Measurements from ENCODE around the gene FBXW9.
A peak's percentile ranks its signal among the peaks of the same experiment; 100 is the strongest.
"Not testable (repeated sequence)": the region's sequence is repeated elsewhere in the genome, so short reads cannot be mapped to it uniquely, and the experiment has no call there.

Gene FBXW9

GRCh38 chr19:12713304-12713703 is 16.9 kb upstream of the FBXW9 start:
- DNase-seq = not testable (repeated sequence)

GRCh38 chr19:12712077-12712476 is 15.6 kb upstream of the FBXW9 start:
- not testable (repeated sequence) for DNase-seq

- no peak for DNase-seq
Observed at GRCh38 chr19:12711187-12711586, 14.8 kb upstream of the FBXW9 start.

- no peak for DNase-seq
Observed at GRCh38 chr19:12708641-12709040, 12.2 kb upstream of the FBXW9 start.

GRCh38 chr19:12706332-12706718 is 9.9 kb upstream of the FBXW9 start:
- DNase-seq = no peak

DNA sequence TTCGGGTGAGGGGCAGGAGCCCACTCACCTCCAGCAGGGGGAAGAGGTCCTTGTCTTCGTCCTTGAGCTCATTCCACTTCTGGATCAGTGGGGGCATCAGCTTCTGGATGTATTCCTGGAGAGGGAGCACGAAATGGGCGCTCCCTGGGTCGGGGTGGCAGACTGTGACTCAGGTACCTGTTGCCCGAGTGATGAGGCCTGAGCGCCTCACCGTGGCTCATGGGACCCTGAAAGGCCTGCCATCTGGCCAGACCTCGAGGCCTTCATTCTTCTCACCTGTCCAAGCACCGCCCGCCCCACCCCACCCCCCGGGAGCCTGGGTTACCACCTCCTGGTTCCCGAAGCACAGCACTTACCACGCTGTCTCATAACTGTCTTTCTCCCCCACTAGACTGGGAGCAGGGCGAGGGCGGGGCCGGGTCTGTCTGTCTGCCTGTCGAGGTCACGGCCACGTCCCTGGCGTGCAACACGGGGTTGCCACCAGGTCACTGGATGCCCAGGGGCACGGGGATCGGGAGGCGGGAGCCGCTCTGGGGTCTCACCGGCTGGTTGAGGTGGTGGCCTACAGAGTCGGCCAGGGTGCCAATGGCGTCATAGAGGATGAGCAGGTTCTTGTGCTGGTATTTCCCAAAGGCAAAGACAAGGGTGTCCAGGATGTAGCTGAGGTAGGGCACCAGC is 9.4 kb upstream of the FBXW9 start:
- no peak for DNase-seq

DNA sequence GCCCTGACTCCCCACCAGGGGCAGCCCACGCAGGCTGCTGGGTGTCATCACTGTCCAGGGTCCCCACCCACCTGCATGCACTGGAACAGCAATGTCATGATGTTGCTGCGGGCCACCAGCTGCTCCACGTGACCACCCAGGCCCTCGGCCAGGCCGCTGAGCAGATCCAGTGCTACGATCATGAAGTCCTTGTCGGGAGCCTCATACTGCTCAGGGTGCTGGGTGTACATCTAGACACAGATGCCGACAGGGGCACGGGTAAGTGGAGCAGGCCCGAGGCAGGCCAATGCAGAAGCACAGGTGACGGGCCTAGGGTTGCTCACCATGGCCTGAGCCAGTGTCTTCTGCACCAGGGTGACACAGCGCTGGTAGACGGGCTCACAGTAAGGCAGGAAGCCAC is 8.7 kb upstream of the FBXW9 start:
- DNase-seq = no peak

DNA sequence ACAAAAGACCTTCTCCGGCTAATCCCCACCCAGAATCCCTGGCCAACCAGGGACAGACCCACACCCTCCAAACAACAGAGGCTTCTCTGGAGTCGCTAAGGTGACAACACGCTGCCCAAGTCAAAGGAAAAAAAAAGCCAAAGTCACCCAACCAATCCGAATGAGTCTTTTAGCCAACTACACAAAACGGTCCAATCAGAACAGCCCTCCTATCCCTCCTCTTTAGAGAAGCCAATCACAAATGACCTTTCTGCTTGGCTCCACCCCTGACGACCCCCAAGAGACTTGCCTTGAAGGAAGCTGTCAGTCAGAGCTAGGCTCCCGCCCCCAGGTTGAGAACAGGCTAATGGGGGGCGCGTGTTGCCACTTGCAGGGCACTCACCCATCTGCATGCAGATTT is 6.6 kb upstream of the FBXW9 start:
- DNase-seq = no peak

DNA sequence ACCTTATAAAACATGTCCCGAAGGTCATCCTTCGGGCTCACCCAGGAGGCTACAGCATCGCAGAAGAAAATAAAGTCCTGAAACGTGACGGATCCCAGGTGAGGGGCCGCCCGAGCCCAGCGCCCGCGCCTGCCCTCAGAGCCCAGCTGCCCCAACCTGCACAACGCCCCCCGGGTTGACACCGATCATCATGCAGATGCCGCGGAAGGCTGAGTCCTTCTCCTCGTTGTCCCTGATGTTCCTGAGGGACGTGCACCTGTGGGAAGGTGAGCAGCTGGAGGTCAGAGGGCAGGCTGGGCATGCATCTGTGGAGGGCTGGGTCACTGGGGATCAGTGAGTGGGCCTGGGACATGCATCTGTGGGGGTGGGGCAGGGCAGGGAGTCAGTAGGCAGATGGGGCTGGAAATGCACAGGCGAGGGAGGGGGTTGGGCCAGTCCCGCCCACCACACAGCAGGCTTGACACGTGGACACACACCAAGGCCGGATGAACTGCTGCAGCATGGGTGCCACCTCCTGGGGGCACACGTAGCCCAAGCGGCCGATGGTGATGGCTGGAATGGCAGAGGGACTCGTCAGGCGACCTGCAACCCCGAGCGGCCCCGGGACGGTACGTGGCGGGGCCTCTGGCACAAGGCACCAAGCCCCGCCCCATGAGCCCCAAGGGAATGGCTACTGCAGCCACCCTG is 5.3 kb upstream of the FBXW9 start:
- DNase-seq = no peak

DNA sequence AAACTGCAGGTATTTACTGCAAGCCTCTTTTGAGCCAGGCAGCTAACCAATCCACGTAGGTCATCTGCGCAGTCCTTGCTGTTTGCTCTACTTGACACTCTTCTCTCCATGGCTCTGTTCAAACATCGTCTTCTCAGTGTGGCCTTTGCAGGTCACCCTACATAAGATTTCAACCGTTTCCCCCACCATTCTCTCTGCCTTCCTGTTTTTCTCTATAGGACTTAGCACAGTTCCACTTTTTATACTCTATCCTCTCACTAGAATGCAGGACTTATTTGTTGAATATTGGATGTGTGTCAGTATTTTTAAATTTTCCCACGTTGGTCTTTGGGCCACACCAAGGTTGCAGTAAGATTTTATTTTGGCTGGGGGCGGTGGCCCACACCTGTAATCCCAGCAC is 1.7 kb upstream of the FBXW9 start:
- no peak for DNase-seq

GRCh38 chr19:12697425-12697824 is 994 bp upstream of the FBXW9 start:
- not testable (repeated sequence) for DNase-seq

- DNase-seq = no peak
Observed at GRCh38 chr19:12695997-12696365, 450 bp downstream of the FBXW9 start.

DNA sequence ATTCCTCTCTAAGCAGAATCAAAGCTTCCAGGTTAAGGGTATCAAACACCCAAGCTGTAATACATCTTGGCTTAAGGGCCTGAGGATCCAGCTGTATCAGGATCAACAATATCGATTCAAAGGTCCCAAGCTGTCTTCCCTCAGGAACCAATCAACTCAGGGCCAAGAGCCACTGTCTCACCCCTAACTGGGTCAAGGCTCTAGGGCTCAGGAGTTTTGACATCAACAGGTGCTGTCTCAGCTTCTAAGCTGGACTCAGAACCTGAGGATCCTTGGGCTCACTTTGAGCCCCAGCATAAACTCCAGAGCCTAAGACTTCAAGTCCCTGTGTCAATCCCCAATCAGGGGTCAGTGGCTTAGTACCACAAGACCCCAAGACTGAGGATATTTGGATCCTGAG is 917 bp downstream of the FBXW9 start:
- DNase-seq = no peak

DNA sequence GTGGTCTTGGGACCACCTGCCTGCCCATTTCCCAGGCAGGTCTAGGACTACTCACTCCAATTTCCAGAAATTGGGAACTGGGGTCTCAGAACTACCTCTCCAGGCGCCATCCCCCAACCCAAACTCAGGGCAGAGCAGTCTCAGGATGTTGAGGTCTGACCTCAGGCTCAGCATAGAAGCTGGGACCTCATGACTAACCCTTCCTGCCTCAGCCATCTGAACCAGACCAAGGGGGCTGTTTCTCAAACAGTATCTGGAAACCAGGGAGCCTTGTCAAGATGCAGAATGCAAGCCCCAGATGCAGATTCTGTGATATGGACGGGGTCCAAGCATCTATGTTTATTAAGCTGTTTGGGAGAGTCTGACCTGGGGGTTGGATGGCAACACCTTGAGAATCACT is 1.3 kb downstream of the FBXW9 start:
- no peak for DNase-seq

GRCh38 chr19:12694641-12695040 is 1.8 kb downstream of the FBXW9 start:
- DNase-seq = no peak

DNA sequence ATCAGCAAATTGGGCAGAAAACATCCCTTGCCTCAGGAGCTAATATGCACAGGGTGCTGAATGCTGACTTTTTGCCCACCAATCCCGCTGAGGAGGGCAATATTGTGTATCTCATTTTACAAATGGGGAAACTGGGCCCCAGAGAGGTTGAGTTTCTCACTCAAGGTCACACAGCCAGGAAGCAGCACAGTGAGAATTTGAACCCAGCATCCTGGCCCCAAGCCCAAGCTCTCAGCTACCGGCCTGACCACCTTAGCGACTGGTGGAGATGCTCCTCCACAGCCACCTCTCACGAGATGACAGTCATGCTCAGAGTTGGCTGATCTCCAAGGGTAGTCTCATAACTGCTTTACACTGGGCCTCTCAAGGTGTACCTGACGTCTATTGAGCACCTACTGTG is 3.5 kb downstream of the FBXW9 start:
- DNase-seq = no peak

- DNase-seq = no peak
Observed at GRCh38 chr19:12689581-12690216, 6.7 kb downstream of the FBXW9 start.

DNA sequence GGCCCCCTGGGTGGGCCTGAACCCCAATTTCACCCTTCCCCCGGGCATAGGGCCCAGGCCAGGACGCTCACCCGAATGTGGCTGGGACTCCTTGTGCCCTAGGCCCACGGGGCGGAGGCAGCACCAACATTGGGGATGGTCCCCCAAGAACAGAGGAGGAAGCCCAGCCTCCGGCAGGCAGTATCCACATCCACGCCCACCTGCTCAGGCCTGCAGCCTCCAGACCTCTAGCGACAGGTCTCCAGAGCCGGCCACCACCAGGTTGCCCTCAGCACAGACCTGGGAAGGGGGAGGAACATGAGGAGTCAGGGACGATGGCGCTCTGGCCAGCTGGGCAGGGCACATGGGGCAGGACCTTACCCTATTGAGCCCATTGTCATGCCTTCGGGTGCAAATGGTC is 7.4 kb downstream of the FBXW9 start:
- DNase-seq = no peak

GRCh38 chr19:12687496-12688196 is 8.8 kb downstream of the FBXW9 start, which contains the start of gene GNG14:
Gene GNG14, plus strand, starts transcription at chr19:12687998. Its CDS starts 51 bp downstream, at chr19:12688049.
- no peak for DNase-seq

GRCh38 chr19:12685831-12686230 is 10.6 kb downstream of the FBXW9 start:
- DNase-seq = no peak

DNA sequence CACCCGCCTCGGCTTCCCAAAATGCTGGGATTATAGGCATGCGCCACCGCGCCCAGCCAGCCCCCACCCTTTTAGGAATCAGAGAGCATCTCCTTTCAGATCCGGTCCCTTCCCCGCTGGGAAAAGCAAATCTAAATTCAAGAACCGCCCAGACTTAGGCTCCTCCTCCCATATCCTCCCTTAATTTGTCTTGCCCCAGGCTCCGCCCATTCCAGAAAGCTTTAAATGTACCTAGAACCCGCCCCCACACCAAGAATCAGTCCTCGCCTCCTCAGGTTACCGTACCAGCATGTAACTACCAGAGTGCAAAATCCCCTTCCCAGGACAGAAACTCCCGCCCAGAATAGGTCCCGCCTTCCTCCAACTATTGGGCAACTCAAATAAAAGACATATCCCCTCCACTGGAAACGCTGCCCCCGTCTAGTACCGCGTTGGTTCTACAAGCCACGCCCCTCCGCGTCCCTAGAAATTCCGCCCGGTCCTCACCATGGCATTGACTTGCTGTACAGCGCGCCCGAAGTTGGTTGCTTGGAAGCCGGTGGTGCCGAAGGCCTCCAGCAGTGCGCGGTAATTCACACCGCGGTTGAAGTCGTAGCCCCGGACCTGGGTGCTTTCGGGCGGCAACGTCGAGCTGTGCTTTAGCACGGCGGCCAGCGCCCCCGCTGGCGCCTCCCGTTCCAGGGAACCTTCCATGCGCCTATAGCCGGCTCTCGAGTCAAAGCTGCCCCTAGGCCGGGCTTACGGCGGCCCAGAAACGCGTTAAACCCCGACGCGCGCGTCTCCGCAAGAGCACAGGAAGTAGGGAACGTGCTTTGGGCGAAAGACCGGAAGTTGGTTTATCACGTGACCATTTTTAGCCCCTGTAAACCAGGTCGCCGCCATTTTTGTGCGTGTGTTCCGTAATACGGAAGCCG is 15.1 kb downstream of the FBXW9 start, which contains the start of gene DHPS:
Gene DHPS, minus strand, starts transcription at position 807 of the 914 bp plus-strand sequence. Its CDS starts 114 bp downstream, at position 693.
- peak; percentile 82 for DNase-seq

- no peak for DNase-seq
Observed at GRCh38 chr19:12680034-12680433, 16.4 kb downstream of the FBXW9 start.
